Tibial nerve (tissue), 3 donors: ENCODE results near the gene SLX4IP.

Experiments
- CTCF ChIP-seq, 5 experiments: fragments of 200-600 bp in 3 of 5; fragments of 450-650 bp in 2 of 5; sonication (generic) in 3 of 5; IDR thresholded peaks; one replicate each; pipeline ENCODE4 v1.5.1; 2016 to 2019; ENCODE audit warnings: antibody characterized with exemption in 5 of 5, mild to moderate bottlenecking in 3 of 5, moderate library complexity in 2 of 5
- POLR2A ChIP-seq, 2 donors: fragments of 450-650 bp; IDR thresholded peaks; one replicate each; pipeline ENCODE4 v1.6.1; 2017; ENCODE audit warnings: antibody characterized with exemption in 2 of 2, mild to moderate bottlenecking in 2 of 2, moderate library complexity in 2 of 2

- TF ChIP-seq CTCF (IDR thresholded peaks at IDR 0.05) = no peak
- no peak for TF ChIP-seq POLR2A (IDR thresholded peaks at IDR 0.05)
Observed at GRCh38 chr20:10492844-10493243, 57.7 kb downstream of the SLX4IP start.
